ENCODE measurements around the gene NLRP9. TPM values are rescaled to one million over a fixed set of nuclear protein-coding genes. Genes with fewer than 3 reads are reported as not detected.
A peak's percentile ranks its signal among the peaks of the same experiment; 100 is the strongest.

The NLRP9 gene
- total RNA-seq, 3 donors from 2014 or later: not detected

DNA sequence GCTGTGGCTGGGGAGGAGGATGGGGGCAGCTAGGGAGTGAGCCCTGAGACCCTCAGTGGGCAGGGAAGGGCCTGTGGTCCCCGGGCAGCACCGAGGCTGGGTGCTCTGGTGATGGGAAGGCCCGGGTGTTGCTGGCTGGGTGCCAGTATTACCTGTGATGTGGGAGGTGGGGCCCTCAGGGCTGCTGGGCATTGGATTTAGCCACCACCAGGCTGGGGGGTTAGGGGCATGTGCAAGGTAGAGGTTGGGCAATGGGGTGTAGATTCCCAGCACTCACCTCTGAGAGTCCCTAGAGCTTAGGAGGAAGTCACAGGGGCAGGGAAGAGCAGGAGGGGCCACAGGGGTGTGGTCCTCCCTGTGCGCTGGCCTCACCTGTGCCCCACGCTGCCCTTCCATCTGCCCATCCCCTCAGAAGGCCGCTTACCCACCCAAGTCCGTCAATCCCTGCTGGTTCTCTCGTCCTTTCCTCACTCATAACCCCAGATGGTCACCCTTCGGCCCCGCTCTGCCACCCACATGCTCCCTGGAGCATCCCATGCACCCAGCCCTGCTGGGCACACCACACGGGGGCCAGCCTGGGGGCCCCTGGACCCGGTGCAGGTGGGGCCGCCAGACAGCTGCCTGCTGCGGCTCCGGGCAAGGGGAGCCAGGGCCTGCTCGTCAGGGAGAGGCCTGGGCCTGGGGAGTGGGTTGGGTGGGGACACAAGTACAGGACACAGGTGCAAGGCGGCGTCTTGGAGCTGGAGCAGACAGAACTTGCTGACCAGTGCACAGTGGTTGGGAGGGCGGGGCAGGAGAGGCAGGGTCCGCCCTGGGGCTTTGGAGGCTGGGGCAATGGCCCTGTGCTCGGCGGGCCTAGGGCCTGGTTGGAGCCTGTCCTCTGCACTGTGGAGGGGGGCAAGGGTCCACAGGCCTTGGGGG is 50.7 kb downstream of the NLRP9 start:
- Mint-ChIP-seq H3K4me3 (no peak overlapping the region), H3K4me1 (ENCODE audit: low read depth) (peaks cover 2% of the 10 kb centered on the region), H3K9me3 (no peaks in the 10 kb centered on the region), H3K27me3 (ENCODE audit: low read depth) (no peaks in the 10 kb centered on the region), H3K36me3 (ENCODE audit: insufficient read depth) (peaks cover 18% of the 10 kb centered on the region)
- DNase-seq (no peak), ATAC-seq (no peak)

DNA sequence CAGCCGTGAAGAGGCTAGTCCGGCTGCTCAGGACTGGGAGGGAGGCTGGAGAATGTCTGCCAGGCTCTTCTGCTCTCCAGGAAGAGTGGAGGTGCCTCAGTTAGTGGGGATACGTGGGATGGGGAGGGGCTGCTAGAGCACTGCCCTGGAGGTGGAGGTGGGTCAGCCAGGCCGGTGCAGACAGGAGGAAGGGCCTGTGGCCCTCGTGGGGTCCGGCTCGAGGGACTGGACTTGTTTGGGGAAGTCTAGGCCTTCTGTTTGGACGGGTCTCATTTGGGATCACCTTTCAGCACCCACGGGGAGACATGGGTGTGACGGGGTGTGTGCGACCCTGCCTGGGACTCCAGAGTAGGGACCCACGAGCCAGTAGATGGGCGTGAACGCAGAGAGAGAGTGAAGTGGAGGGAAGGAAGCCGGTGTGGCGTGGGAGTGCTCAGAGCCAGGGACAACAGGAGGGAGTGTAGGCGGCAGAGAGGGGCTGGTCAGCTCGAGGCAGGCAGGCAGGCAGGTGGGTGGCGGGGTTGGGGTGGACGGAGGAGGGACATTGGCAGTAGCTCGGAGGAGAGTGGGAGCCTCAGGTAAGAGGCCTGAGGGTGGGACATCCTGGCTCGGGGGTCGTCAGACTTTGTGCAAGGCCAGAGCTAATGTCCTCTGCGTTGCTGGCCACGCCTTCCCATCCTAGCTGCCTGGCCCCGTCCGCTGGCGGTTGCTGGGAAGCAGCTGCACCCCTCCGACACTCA is 51.7 kb downstream of the NLRP9 start:
- H3K4me1 Mint-ChIP-seq (ENCODE audit: low read depth): peaks cover 2% of the 10 kb centered on the region
- peaks cover 18% of the 10 kb centered on the region for H3K36me3 Mint-ChIP-seq (ENCODE audit: insufficient read depth)
- no peak overlapping the region for H3K4me3 Mint-ChIP-seq
- H3K27me3 Mint-ChIP-seq (ENCODE audit: low read depth): no peaks in the 10 kb centered on the region
- DNase-seq (no peak), ATAC-seq (no peak)
- no peaks in the 10 kb centered on the region for H3K9me3 Mint-ChIP-seq

GRCh38 chr19:55685776-55686175 is 52.4 kb downstream of the NLRP9 start:
- ATAC-seq: no peak
- DNase-seq: no peak
- Mint-ChIP-seq H3K9me3 (no peaks in the 10 kb centered on the region), H3K4me3 (no peak overlapping the region), H3K4me1 (ENCODE audit: low read depth) (peaks cover 2% of the 10 kb centered on the region), H3K36me3 (ENCODE audit: insufficient read depth) (peaks cover 18% of the 10 kb centered on the region), H3K27me3 (ENCODE audit: low read depth) (no peaks in the 10 kb centered on the region)

DNA sequence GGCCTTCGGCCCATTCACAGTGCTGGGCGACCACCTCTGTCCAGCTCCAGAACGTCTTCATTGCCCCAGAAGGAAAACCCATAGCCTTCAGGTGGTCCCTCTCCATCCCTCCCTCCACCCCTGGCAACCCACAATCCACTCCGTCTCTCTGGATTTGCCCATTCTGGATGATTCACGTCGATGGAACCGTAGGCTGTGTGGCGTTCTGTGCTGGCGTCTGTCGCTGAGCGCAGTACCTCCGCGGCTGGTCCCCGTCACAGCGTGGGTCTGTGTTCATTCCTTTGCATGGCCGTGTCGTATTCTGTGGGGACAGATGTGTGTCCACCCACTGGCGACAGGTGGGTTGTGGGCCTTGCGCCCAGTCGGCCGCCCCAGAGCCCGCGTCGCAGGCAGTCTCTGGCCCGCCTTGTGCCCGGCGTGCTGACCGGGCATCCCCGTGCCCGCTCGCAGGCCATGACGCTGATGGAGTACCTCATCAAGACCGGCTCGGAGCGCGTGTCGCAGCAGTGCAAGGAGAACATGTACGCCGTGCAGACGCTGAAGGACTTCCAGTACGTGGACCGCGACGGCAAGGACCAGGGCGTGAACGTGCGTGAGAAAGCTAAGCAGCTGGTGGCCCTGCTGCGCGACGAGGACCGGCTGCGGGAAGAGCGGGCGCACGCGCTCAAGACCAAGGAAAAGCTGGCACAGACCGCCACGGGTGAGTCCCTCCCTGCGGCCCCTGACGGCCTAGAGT is 53.1 kb downstream of the NLRP9 start:
- Mint-ChIP-seq H3K4me1 (ENCODE audit: low read depth) (peaks cover 8% of the 10 kb centered on the region), H3K36me3 (ENCODE audit: insufficient read depth) (peaks cover 22% of the 10 kb centered on the region), H3K9me3 (no peaks in the 10 kb centered on the region)

DNA sequence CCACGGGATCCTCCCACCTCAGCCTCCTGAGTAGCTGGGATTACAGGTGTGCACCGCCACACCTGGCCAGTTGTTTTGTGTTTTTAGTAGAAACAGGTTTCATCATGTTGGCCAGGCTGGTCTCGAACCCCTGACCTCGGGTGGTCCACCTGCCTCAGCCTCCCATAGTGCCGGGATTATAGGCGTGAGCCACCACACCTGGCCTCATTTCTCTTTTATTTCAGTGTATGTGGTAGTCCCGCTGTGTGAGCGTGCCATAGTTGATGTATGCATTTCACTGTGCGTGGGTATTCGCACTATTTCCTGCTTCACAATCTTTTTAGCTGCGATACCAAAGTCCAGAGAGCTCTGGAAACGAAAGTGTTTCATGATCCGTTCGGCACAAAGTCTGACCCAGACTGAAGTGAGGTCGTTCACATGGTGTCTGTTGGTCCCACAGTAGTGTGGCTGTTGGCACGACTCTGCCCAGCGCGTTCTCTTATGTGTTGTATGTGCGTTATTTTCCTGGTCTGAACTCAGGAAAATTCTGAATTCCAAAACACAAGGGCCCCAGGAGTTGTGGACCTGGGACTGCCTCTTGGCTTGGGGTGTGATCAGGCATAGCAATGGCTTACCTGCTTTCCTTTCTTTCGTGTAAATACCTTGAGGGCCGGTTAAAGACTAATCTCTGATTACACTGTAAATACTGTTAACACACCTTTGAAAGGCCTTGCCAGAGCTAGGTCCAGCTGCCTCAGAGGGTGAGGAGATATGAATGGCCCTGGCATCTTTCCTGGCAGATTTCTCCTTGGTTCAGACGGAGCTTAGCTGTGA is 54.5 kb downstream of the NLRP9 start:
- no peak for ATAC-seq
- Mint-ChIP-seq H3K27me3 (ENCODE audit: low read depth) (no peaks in the 10 kb centered on the region), H3K4me3 (no peak overlapping the region), H3K9me3 (no peaks in the 10 kb centered on the region), H3K4me1 (ENCODE audit: low read depth) (peaks cover 21% of the 10 kb centered on the region), H3K36me3 (ENCODE audit: insufficient read depth) (peaks cover 26% of the 10 kb centered on the region)
- DNase-seq: no peak

More for the DNA sequence above, 53.1 kb downstream of the NLRP9 start:
- Mint-ChIP-seq H3K4me3 (no peak overlapping the region), H3K27me3 (ENCODE audit: low read depth) (no peaks in the 10 kb centered on the region)
- DNase-seq: no peak
- ATAC-seq: no peak

- no peak for DNase-seq
- Mint-ChIP-seq H3K4me3 (no peak overlapping the region), H3K9me3 (no peaks in the 10 kb centered on the region), H3K36me3 (ENCODE audit: insufficient read depth) (peaks cover 26% of the 10 kb centered on the region), H3K4me1 (ENCODE audit: low read depth) (peaks cover 43% of the 10 kb centered on the region), H3K27me3 (ENCODE audit: low read depth) (no peaks in the 10 kb centered on the region)
- no peak for ATAC-seq
These were observed 56.8 kb downstream of the NLRP9 start for GRCh38 chr19:55681131-55682092.

DNA sequence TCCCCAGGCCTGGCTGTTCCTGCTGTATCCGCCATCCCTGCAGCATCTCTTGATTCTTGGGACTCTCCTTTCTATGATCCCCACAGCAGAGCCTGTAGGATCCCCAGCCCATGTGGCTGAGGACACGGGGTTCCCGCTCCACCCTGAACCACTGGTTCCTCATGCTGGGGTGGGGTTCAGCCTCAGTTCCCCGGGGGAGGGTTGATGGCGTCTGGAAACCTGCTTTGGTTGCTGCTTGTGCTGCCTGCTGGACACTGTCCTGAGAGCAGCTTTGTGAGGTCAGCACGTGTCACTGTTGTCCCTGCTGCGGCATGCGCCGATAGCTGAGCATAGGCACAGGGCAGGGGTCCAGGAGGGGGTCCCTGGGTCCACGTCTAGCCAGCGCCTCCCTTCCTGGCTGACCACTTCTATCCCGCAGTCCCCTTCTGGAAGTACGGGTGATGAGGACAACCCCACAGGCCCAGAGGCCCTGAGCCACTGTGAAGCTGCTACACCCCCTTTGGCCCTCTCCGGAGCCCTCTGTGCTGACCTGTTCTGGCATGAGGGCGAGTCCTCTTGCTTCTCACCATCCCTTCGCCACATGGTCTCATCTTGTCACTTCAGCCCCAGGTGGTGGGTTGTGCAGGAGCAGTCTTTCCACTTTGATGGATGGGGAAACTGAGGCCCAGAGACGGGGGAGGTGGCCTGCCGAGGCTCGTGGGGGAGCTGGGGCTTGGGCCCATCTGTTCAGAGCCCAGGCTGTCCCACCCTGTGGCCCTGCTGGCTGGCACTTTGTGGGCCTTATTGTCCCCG is 57.7 kb downstream of the NLRP9 start:
- ATAC-seq: no peak
- Mint-ChIP-seq H3K4me3 (no peak overlapping the region), H3K4me1 (ENCODE audit: low read depth) (peaks cover 51% of the 10 kb centered on the region)

GRCh38 chr19:55679343-55680257 is 58.6 kb downstream of the NLRP9 start:
- Mint-ChIP-seq H3K36me3 (ENCODE audit: insufficient read depth) (peaks cover 17% of the 10 kb centered on the region), H3K4me3 (no peak overlapping the region), H3K4me1 (ENCODE audit: low read depth) (peaks cover 52% of the 10 kb centered on the region), H3K9me3 (no peaks in the 10 kb centered on the region), H3K27me3 (ENCODE audit: low read depth) (no peaks in the 10 kb centered on the region)
- ATAC-seq (no peak), DNase-seq (no peak)

More for the DNA sequence above, 57.7 kb downstream of the NLRP9 start:
- Mint-ChIP-seq H3K27me3 (ENCODE audit: low read depth) (no peaks in the 10 kb centered on the region), H3K36me3 (ENCODE audit: insufficient read depth) (peaks cover 23% of the 10 kb centered on the region), H3K9me3 (no peaks in the 10 kb centered on the region)
- no peak for DNase-seq

GRCh38 chr19:55678121-55678671 is 60.0 kb downstream of the NLRP9 start:
- ATAC-seq (no peak), DNase-seq (no peak)
- no peaks in the 10 kb centered on the region for H3K27me3 Mint-ChIP-seq (ENCODE audit: low read depth)
- H3K4me3 Mint-ChIP-seq: no peak overlapping the region
- H3K4me1 Mint-ChIP-seq (ENCODE audit: low read depth): peaks cover 57% of the 10 kb centered on the region
- H3K36me3 Mint-ChIP-seq (ENCODE audit: insufficient read depth): peaks cover 20% of the 10 kb centered on the region
- no peaks in the 10 kb centered on the region for H3K9me3 Mint-ChIP-seq

DNA sequence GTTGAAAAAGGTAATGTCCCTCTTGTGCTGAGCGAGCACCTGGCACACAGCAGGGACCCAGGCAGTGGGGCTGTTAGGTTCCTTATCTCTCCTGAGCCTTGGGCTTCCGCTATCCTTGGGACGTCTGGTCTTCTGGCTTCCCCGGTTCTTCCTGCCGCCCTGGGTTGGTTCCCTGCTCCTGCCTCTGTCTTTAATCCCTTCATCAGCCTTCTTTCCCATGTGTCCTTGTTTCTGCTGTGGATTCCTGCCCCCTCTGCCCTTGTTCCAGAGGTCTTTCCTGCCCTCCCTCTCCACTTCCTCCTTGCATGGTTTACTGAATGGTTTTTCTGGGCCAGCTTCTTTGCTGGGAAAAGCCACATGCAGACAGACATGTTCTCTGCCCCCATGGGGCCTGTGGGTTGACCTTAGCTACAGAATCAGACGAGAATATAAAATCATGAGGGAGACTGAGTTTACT is 60.6 kb downstream of the NLRP9 start:
- H3K4me3 Mint-ChIP-seq: peak overlapping the region; percentile 51
- no peaks in the 10 kb centered on the region for H3K9me3 Mint-ChIP-seq
- peaks cover 57% of the 10 kb centered on the region for H3K4me1 Mint-ChIP-seq (ENCODE audit: low read depth)
- H3K36me3 Mint-ChIP-seq (ENCODE audit: insufficient read depth): peaks cover 20% of the 10 kb centered on the region
- no peak for DNase-seq
- no peaks in the 10 kb centered on the region for H3K27me3 Mint-ChIP-seq (ENCODE audit: low read depth)
- ATAC-seq: no peak

DNA sequence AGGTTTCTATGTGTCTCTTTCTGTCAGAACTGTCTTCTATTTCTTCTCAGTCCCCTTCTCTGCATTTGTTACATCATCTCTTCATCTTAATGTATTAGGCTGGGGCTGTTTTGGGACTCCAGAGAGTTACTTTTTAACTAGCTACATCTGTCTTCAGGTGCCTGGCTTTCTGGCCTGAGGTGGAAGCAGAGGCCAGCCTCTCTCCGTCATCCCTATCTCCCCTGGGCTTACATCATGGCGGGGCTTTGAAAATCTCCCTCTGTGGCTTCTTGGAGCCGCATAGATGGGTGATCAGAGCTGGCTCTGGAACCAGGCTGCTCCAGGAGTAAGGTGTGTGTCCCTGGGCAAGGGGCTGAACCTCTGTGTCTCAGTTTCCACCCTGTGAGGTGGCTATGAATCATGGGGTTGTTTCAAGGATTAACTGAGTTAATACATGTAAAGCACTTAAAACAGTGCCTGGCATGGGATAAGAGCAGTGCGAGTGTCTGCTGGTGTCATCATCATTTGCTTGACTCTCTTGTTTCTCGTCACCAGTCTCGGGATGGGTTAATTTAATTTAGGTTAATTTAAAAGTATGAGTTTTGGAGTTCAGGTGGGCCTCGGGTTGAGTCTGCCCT is 61.2 kb downstream of the NLRP9 start:
- Mint-ChIP-seq H3K27me3 (ENCODE audit: low read depth) (no peaks in the 10 kb centered on the region), H3K9me3 (no peaks in the 10 kb centered on the region), H3K4me3 (peak overlapping the region; percentile 99), H3K36me3 (ENCODE audit: insufficient read depth) (peaks cover 24% of the 10 kb centered on the region), H3K4me1 (ENCODE audit: low read depth) (peaks cover 61% of the 10 kb centered on the region)
- DNase-seq (no peak), ATAC-seq (no peak)
